ENCODE measurements around the gene UCK1. TPM values are rescaled to one million over a fixed set of nuclear protein-coding genes. Genes with fewer than 3 reads are reported as not detected.

Gene UCK1
- total RNA-seq, 2 experiments from 2014 or later = 26.1 to 29.6 TPM

DNA sequence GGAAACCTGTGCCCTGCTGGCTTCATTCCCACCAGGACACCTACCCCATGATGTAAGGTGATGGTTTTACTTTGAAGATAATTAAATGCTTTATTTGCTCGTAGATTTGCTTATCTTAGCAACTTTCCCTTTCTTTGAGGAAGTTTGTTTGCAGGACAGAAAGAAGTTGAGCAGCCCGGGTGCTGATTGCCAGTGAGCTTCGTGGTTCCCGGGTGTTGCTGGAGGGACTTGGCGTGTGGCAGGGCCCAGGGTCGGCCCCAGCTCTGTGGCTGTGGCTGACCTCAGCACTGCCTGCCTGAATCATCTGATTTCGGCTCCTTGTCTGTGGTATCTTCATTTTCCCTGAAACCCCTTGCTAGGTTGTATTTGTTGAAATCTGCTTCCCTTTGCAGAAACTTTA, 19.6 kb downstream of the UCK1 start:
- Mint-ChIP-seq H3K27ac (no peak overlapping the region), H3K4me1 (no peaks in the 10 kb centered on the region), H3K36me3 (peaks cover 26% of the 10 kb centered on the region), H3K27me3 (no peaks in the 10 kb centered on the region), H3K9me3 (ENCODE audit: low read depth) (no peaks in the 10 kb centered on the region), H3K4me3 (no peak overlapping the region)
- CTCF ChIA-PET = interaction anchor here (1.1 kb wide), 1 partner anchor 8 kb away, joined by 3 read pairs; the partner anchor contains the start of gene POMT1
- DNase-seq (no peak), ATAC-seq (no peak)

- ATAC-seq = no peak
- CTCF ChIA-PET = interaction anchor here (2.4 kb wide), 1 partner anchor 80 kb away, joined by 7 read pairs; no protein-coding TSS in a partner anchor
- no peak overlapping the region for H3K4me3 Mint-ChIP-seq
These were observed 26.1 kb downstream of the UCK1 start for GRCh38 chr9:131505012-131505411.

DNA sequence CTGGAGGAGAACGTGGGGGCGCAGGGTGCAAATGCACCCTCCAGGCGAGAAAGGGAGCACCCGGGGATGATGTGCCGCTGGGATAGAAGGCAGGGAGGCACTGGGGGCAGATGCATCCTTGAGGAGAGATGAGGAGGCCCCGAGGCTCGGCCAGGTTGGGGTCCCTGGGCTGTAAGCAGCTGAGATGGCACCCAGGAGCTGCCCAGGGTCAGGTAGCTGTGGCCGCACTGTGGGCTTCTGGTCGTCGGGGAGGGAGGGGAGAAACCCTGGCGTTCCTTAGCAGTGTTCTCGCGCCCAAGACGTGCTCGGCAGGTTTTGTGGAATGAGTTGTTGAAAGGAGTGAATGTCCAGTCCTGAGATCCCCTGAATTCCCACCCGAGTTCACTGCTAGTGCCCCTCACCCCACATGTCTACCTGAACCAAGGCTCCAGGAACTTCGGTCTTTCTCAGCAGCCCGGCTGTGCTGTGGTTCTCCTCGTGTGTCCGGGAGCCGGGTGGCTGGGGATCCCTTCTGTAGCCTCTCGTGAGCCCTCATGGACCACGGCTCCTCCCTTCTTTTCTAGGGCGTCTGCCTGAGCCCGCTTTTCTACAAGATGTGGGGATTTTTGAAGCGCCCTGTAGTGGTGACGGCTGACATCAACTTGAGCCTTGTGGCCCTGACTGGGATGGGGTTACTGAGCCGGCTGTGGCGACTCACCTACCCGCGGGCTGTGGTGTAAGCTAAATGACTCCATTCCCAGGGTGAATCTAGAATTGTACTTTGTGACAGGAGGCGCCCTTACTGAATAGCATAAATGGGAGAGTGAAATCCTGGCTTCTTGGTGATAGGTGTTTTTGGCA, 27.2 kb downstream of the UCK1 start:
- H3K4me3 Mint-ChIP-seq = peak overlapping the region; percentile 87
- peak overlapping the region; percentile 84 for H3K27ac Mint-ChIP-seq
- CTCF ChIA-PET = interaction anchor here (0.6 to 2.4 kb wide), 16 partner anchors 8 to 818 kb away, joined by 3 to 10 read pairs (median 4); no protein-coding TSS in a partner anchor
- peaks cover 19% of the 10 kb centered on the region for H3K36me3 Mint-ChIP-seq
- ATAC-seq = peak; percentile 50
- peak; percentile 92 for DNase-seq
- no peaks in the 10 kb centered on the region for H3K27me3 Mint-ChIP-seq
- H3K4me1 Mint-ChIP-seq = peaks cover 58% of the 10 kb centered on the region
- no peaks in the 10 kb centered on the region for H3K9me3 Mint-ChIP-seq (ENCODE audit: low read depth)

More at GRCh38 chr9:131505012-131505411, 26.1 kb downstream of the UCK1 start:
- Mint-ChIP-seq H3K27ac (no peak overlapping the region), H3K9me3 (ENCODE audit: low read depth) (no peaks in the 10 kb centered on the region), H3K27me3 (no peaks in the 10 kb centered on the region), H3K36me3 (peaks cover 16% of the 10 kb centered on the region), H3K4me1 (peaks cover 47% of the 10 kb centered on the region)
- DNase-seq = no peak

DNA sequence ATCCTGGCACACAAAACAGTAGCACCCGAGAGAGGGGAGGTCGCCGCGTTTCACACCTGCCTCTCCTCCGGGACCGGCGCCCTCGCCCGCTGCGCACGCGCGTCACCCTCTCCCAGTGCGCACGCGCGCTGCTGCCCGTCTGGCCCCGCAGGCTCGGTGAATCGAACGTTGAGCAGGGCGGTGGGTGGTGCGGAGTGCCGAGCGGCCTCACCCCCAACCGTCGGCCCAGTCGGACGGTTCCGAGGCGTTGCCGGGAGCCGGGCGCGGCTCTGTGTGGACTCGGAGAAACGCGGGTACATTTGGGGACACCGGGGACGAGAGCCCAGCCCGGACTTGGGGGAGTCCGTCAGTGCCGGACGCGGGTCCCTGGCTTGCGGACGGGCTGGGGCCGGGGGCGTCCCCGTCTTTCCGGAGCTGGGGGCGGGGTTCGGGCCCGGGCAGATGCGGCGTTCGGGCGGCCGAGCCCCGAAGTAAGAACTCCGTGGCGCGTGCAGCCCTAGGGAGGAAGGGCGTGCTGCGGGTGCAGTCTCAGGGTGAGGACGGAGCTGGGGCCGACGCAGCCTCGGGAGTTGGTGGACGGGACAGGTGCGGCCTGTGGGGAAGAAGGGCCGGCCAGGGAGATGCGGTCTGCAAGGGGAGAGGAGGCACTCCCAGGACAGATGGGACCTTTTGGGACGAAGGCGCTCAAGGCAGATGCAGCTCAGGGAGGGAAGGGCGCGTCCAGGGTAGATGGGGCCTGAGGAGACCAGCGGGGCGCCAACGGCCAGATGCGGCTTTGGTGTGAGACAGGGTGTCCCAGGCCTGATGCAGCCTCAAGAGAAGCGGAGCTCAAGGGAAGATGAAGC, 28.1 kb downstream of the UCK1 start, which contains the start of gene POMT1:
Gene POMT1 (plus strand): TSS at position 138 of the 845 bp plus-strand sequence. CDS start 1,301 bp downstream, outside the sequence.
- Mint-ChIP-seq H3K9me3 (ENCODE audit: low read depth) (no peaks in the 10 kb centered on the region), H3K27me3 (no peaks in the 10 kb centered on the region), H3K36me3 (peaks cover 25% of the 10 kb centered on the region), H3K4me1 (peaks cover 62% of the 10 kb centered on the region), H3K4me3 (peak within 1 kb of the TSS; percentile 87), H3K27ac (peak within 1 kb of the TSS; percentile 84)
- peak; percentile 73 for ATAC-seq
- CTCF ChIA-PET = interaction anchor here (0.6 to 2.4 kb wide), 16 partner anchors 9 to 817 kb away, joined by 3 to 10 read pairs (median 4); no protein-coding TSS in a partner anchor
- peak; percentile 91 for DNase-seq

DNA sequence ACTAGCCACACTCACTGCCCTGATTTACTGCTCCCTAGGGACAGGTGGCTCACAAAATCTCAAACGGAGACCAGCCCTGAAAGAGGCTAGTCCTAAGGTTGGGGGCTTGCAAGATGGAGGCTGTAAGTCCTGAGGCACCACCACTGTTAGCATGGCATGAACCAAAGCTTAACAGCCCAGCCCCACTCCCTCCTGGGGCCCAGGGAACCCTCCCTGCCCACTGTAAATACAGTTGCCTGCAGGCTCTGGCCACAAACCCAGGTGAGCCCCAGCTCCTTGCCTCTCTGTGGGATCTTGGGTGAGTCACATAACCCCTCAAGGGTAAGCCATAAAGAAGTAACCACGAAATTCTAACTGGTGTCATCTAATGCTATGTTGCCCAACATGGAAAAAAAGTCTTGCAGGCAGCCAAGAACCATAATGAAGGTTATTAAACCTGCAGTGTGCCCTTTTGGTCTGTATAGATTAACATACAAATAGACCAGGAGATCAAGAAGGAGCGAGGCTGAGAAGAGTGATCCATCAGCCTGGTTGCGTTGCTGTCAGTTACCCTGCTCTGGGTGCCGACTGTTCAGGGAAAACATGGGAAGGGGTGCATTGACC, 30.0 kb downstream of the UCK1 start:
- Mint-ChIP-seq H3K27me3 (no peaks in the 10 kb centered on the region), H3K9me3 (ENCODE audit: low read depth) (no peaks in the 10 kb centered on the region), H3K4me3 (peak overlapping the region; percentile 59), H3K27ac (peak overlapping the region; percentile 86), H3K4me1 (peaks cover 67% of the 10 kb centered on the region), H3K36me3 (peaks cover 30% of the 10 kb centered on the region)
- DNase-seq = peak; percentile 85
- ATAC-seq = peak; percentile 41
- CTCF ChIA-PET = interaction anchor here (0.8 to 3.2 kb wide), 13 partner anchors 9 to 254 kb away, joined by 3 to 12 read pairs (median 3); partner anchors contain the start of gene RAPGEF1

DNA sequence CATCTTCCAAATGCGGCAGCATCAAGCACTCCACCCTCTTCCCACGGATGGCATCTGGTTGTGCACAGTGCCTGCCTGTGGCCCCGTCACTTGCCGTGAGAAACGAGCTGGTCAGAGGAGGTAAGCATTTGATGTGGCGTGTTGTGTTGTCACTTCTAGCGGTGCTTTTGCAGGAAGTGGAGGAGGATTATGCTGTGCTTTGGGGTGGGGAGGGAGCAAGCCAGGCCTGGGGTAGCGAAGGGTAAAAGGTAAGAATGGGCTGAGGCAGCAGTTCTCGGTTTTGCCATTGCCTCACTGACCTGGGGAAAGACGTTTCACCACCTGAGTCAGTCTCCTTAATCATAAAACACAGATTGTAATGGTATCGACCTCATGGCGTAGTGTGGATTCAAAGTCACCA, 30.7 kb downstream of the UCK1 start:
- Mint-ChIP-seq H3K4me3 (peak overlapping the region; percentile 59), H3K27me3 (no peaks in the 10 kb centered on the region), H3K4me1 (peaks cover 65% of the 10 kb centered on the region), H3K36me3 (peaks cover 33% of the 10 kb centered on the region), H3K27ac (peak overlapping the region; percentile 86), H3K9me3 (ENCODE audit: low read depth) (no peaks in the 10 kb centered on the region)
- DNase-seq (peak; percentile 86), ATAC-seq (peak; percentile 43)
- CTCF ChIA-PET = interaction anchor here (0.8 to 3.2 kb wide), 15 partner anchors 8 to 254 kb away, joined by 3 to 12 read pairs (median 3); partner anchors contain the start of gene RAPGEF1

GRCh38 chr9:131499254-131499767, 31.8 kb downstream of the UCK1 start:
- no peaks in the 10 kb centered on the region for H3K27me3 Mint-ChIP-seq
- peak overlapping the region; percentile 79 for H3K27ac Mint-ChIP-seq
- H3K4me3 Mint-ChIP-seq = no peak overlapping the region
- no peak for DNase-seq
- CTCF ChIA-PET = interaction anchor here (0.8 to 3.2 kb wide), 8 partner anchors 15 to 246 kb away, joined by 3 to 12 read pairs (median 4); partner anchors contain the start of gene RAPGEF1
- ATAC-seq = no peak
- no peaks in the 10 kb centered on the region for H3K9me3 Mint-ChIP-seq (ENCODE audit: low read depth)
- peaks cover 58% of the 10 kb centered on the region for H3K4me1 Mint-ChIP-seq
- H3K36me3 Mint-ChIP-seq = peaks cover 34% of the 10 kb centered on the region

- Mint-ChIP-seq H3K4me3 (no peak overlapping the region), H3K27ac (no peak overlapping the region), H3K36me3 (peaks cover 55% of the 10 kb centered on the region), H3K27me3 (no peaks in the 10 kb centered on the region), H3K9me3 (ENCODE audit: low read depth) (no peaks in the 10 kb centered on the region), H3K4me1 (peaks cover 40% of the 10 kb centered on the region)
- ATAC-seq = no peak
- no peak for DNase-seq
- CTCF ChIA-PET = interaction anchor here (1.1 kb wide), 1 partner anchor 244 kb away, joined by 4 read pairs; no protein-coding TSS in a partner anchor
These were observed 34.1 kb downstream of the UCK1 start for GRCh38 chr9:131496844-131497405.

GRCh38 chr9:131495785-131496184, 35.3 kb downstream of the UCK1 start:
- ATAC-seq (no peak), DNase-seq (no peak)
- Mint-ChIP-seq H3K36me3 (peaks cover 60% of the 10 kb centered on the region), H3K9me3 (ENCODE audit: low read depth) (no peaks in the 10 kb centered on the region), H3K27ac (no peak overlapping the region), H3K4me1 (peaks cover 28% of the 10 kb centered on the region), H3K4me3 (no peak overlapping the region), H3K27me3 (no peaks in the 10 kb centered on the region)
- CTCF ChIA-PET = interaction anchor here (0.9 kb wide), 1 partner anchor 12 kb away, joined by 4 read pairs; no protein-coding TSS in a partner anchor

- CTCF ChIA-PET = no interaction called here
- ATAC-seq = no peak
- H3K27ac Mint-ChIP-seq = no peak overlapping the region
- H3K27me3 Mint-ChIP-seq = no peaks in the 10 kb centered on the region
- no peak for DNase-seq
- no peak overlapping the region for H3K4me3 Mint-ChIP-seq
- peaks cover 15% of the 10 kb centered on the region for H3K4me1 Mint-ChIP-seq
- H3K9me3 Mint-ChIP-seq (ENCODE audit: low read depth) = no peaks in the 10 kb centered on the region
- H3K36me3 Mint-ChIP-seq = peaks cover 69% of the 10 kb centered on the region
These were observed 36.7 kb downstream of the UCK1 start for GRCh38 chr9:131494296-131494870.

DNA sequence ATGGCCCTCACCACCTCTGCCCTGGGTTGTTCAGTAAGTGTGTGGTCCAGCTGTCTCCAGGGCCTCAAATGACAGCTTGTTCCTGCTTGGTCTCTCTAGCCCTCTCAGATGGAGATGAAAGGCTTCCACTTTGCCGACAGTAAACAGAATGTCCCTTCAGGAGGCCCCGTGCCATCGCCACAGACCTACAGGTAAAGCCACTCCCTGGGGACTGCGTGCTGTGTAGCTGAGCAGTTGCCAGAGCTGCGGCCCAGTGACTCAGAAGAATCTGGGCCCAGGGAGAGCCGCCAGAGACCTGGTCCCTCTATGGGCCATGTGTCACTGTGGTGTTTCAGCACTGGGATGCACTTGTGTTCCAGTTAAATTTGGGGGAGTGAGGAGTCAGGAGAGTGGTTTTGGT, 39.0 kb downstream of the UCK1 start:
- no peaks in the 10 kb centered on the region for H3K27me3 Mint-ChIP-seq
- H3K9me3 Mint-ChIP-seq (ENCODE audit: low read depth) = no peaks in the 10 kb centered on the region
- H3K4me3 Mint-ChIP-seq = no peak overlapping the region
- CTCF ChIA-PET = interaction anchor here (0.6 to 1.5 kb wide), 3 partner anchors 9 to 248 kb away, joined by 3 read pairs; partner anchors contain the start of gene RAPGEF1
- H3K27ac Mint-ChIP-seq = peak overlapping the region; percentile 63
- peaks cover 75% of the 10 kb centered on the region for H3K36me3 Mint-ChIP-seq
- DNase-seq (no peak), ATAC-seq (no peak)
- no peaks in the 10 kb centered on the region for H3K4me1 Mint-ChIP-seq

All from activated CD8-positive, alpha-beta memory T cell treated with anti-CD3 and anti-CD28 coated beads, Interleukin-2, amount 10 ng/mL, durations not matched to agents 7 days and 5 days (primary cell).